NCI-H748 (cell line): ENCODE results near the gene PPP1R12B.
A peak's percentile ranks its signal among the peaks of the same experiment; 100 is the strongest.
"Not testable (repeated sequence)": the region's sequence is repeated elsewhere in the genome, so short reads cannot be mapped to it uniquely, and the experiment has no call there.

ENCODE experiments used
- DNase-seq: peaks from one replicate; lab custom pipeline; 2025; ENCODE audit not compliant: unreplicated experiment; lab: John Stamatoyannopoulos, UW

The PPP1R12B gene

DNA sequence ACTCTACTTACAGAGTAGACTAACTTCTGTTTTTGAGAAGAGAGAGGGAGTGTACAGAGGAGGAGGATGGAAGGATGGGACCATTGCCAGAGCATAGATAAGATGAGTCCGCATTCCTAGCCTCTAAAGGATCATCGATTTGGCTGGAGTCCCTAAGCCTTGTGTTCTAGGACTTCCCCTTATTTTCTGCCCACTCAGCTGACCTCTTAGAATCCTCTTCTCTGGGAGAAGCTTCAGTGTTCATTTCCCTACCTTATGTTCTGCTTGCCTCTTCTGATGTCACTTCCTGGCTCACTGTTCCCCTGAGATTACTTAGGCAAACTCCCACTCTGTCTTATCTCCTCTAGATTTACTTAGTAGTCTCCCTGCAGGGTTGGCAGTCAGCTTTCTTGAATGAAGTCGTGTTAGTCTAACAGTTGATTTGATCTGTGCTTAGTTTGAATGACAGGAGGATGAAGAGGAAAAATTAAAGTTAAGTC lies 205.1 kb downstream of the PPP1R12B start:
- no peak for DNase-seq

DNA sequence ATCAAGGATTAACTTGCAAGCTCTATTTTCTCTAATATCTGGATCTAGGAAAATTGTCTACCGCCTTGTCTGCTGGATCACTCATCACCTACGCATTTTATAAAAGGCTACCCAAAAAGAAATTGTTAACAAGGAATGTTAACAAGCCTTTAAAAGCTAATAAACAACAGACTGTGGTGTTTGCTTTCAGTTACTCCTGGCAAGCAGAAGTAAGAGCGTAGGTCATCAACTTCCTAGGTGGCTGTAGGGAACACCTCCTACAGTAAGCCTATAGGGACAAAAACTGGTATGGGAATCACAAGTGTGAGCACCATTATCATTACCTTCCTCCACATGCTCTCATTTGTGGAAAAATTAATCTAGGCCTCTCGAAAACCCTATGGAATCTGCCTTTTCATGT lies 206.1 kb downstream of the PPP1R12B start:
- DNase-seq = not testable (repeated sequence)

DNA sequence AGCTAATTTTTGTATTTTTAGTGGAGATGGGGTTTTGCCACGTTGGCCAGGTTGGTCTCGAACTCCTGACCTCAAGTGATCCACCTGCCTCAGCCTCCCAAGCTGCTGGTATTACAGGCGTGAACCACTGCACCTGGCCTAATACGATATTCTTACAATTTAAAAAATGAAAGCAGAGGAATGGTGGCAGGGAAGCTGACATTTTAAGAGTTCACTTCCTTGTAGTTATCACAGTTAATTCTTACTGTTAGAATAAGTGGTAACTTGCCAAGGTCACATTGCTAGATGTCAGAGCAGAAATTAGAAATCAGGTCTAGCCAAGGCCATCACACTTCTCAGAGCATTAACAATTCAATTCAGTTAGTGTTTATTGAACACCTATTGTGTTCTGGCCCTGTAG lies 207.5 kb downstream of the PPP1R12B start:
- not testable (repeated sequence) for DNase-seq

DNA sequence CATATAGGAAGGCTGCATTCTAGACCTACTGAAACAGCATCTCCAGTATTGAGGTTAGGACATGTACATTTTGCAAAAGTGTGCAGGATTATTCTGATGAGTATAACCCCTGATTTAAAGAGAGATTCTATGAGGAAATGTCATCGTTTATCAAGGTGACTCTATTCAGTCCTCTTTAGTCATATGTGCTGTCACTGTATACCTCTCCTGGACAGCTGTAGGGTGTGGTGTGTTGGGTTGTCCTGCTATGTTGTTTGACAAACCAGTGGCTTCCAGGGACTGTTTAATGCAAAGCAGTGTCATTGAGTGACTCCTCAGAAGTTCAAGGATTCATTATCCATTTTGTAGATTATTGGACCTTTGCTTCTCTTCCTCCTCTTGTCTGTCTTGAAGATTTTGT lies 209.2 kb downstream of the PPP1R12B start:
- DNase-seq = not testable (repeated sequence)

DNA sequence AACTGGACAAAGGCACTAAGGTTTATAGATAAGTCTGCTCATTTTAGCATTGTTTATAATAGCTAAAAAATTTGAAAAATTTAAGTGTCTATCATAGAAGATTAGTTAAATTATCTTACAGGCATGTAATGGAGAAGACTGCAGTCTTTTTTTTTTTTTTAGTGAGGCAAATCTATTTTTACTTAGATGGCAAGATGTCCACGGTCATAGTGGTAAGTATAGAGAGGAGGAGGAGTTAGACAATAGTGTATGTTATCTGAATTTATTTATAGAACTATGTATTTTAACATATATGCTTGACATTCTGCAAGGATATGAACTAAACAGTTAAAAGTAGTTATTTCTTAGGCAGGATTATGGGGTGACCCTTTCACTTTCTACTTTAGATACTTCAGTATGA lies 212.7 kb downstream of the PPP1R12B start:
- no peak for DNase-seq

DNA sequence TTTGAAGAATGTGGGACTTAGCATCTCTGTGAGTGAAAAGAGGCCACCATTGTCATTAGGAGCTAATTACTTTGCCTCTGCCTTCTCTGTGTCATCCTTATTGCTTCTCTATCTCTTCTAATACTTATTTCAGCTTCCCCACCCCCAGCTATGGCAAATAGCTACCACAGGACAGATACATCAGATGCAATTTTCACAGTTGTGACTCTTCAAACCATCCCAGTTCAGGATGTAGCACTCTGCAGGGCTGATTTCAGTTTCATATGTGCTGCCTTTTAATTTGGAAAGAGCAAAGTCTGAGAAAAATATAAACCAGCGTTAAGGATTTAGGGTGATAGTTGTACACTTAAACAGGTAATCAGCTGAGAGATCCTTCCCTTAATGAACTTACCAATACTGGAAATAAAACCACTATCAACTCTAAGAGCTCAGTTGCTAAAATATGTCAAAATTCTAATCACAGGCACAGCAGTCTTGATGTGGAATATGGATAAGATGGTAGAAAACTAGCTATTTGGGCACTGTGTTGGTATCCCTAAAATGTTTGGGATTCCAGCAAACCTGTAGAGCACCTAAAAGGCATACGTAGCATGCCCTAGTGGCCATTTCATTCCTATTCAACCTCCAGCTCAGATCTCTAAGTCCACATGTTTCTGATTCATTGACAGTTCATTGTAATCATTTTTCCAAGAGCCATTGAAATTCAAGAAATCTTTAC lies 213.4 kb downstream of the PPP1R12B start:
- no peak for DNase-seq

DNA sequence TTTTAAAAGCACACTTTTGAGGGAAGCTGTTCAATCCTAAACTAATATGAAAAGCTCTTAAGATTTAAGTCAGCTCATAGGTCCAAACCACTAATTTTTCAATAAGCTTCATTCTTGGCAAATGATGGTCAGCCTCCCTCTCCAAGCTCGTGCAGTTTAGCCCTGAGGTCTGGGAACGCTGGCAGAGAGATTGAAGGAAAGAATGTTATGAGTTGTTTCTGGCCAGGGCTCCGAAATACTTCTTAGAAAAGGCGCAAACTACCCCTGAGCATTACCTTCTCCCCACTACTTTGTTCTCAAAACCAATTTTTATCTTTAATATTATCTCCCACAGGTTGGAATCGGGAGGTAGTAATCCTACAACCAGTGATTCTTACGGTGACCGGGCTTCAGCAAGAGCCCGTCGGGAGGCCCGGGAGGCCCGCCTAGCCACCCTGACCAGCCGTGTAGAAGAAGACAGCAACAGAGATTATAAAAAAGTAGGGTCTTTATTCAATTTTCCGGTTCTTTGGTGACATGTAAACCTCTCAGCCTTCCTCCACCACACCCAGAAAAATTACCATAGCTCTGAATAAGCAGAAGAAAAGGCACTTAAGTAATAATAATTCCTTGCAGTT lies 214.1 kb downstream of the PPP1R12B start:
- no peak for DNase-seq

DNA sequence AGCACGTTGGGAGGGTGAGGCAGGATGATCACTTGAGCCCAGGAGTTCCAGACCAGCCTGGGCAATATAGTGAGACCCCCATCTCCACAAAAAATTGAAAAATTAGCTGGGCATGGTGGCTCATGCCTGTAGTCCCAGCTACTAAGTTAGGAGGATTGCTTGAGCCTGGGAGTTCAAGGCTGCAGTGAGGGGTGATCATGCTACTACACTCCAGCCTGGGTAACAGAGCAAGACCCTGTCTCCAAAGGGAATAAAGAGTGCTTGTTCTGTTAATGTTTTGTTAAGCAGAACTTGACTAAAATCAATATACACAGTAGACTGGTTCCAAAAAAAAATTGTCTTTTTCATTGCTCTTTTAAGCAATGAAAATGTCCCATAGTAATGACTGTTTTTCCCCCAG lies 215.3 kb downstream of the PPP1R12B start:
- no peak for DNase-seq

DNA sequence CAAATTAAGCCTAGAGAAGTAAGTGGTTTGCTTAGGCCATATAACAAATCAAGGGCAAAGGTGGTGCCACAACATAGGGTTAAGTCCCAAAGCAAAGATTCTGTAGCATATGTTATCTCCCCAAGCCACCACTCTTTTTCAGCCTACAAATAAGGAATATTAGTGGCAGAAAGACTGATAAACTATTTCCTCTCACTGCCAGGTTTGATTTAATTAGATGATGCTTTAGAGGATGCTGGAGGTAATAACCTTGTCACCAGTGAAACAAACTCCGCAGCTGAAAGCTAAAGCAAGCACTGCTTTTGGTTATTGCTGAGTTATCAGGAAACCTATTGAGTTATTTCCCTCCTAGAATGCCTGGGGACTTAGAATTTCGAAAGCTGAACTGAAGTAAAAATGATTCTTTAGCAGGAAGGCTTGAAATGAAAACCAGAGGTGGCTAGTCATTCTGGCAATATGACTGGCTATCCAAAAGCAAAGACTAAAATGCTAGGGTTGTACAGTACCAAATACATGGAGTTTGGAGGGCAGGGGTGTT lies 216.5 kb downstream of the PPP1R12B start:
- no peak for DNase-seq

DNA sequence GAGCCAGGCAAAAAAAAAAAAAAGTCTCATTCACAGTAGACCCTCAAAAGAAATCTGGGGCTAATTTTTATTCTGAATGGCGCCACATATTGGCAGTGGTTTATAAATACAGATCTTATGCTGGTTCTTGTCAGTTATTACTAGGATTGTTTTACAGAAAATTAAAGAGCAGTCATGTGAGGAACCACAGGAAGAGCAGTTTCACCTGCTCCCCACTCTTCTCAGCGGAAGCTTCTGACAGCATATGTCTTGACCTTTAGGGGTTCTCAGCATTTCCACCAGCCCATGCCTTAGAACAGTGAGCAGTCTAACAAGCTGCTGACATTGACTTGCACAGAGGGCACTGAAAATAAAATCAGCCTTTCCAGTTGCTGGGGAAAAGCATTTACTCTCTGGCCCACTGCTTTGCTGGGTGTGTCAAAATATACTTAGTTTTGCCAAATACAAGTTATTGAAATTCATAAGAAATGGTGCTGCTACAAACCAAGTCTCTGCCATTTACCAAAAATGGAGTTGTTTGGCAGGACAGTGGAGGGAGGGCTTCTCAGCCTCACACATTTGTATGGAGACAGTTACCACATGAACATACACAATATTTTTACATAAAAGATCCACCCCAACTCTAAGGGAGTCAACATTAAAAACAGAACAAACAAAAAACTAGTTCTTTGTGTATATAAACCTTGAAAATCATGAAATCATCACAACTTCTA lies 217.5 kb downstream of the PPP1R12B start:
- DNase-seq = no peak

DNA sequence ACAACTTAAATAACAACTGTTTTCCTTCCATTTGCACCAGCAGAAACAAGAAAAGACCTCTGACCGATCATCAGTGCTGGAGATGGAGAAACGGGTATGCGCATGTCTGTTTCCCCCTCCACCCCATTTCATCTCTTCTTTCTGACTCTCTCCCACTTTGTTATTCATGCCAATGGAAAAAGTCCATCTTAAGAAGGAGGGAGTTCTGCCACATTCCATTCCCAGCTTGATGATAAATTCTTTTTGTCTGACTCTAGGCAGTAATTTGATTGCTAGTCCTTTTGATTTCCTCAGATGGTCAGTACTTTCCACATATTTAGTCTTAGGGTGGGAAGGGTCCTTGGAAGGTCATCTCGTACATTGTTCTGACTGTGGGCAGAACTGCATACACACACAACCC lies 219.2 kb downstream of the PPP1R12B start:
- no peak for DNase-seq

DNA sequence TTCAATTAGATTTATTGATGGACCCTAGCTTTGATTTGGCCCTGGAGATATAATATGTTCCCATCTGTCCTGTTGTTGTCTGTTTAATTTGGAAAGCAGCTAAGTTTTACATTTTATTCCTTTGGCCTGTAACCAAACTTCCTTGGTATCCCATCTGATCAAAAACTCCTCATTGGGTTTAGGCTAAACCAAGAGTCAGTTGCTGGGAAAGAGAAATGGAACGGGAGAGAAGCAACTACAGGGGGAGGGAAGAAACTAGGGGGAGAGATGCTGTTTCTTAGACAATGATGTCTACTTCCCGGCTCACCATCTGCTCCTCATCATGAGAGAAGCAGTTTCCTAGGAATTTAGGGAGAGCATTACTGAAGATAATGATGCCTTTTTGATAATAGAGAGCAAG lies 219.9 kb downstream of the PPP1R12B start:
- no peak for DNase-seq

DNA sequence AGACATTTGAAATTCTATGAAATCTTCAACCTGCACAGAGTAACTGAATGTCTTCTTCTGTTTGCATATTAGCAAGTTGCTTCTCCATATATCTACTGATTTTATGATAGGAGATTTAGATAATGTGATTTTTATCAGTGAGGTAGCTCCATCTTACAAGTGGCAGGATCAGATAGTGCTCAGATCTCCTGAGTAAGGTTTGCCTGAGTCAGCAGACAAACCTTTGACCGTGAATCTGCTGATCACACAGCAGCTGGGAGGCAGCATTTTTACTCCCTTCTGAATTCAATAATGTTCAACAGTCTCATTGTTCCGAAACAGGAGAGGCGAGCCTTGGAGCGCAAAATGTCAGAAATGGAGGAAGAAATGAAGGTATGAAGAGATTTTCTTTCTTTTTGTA lies 220.3 kb downstream of the PPP1R12B start:
- no peak for DNase-seq

DNA sequence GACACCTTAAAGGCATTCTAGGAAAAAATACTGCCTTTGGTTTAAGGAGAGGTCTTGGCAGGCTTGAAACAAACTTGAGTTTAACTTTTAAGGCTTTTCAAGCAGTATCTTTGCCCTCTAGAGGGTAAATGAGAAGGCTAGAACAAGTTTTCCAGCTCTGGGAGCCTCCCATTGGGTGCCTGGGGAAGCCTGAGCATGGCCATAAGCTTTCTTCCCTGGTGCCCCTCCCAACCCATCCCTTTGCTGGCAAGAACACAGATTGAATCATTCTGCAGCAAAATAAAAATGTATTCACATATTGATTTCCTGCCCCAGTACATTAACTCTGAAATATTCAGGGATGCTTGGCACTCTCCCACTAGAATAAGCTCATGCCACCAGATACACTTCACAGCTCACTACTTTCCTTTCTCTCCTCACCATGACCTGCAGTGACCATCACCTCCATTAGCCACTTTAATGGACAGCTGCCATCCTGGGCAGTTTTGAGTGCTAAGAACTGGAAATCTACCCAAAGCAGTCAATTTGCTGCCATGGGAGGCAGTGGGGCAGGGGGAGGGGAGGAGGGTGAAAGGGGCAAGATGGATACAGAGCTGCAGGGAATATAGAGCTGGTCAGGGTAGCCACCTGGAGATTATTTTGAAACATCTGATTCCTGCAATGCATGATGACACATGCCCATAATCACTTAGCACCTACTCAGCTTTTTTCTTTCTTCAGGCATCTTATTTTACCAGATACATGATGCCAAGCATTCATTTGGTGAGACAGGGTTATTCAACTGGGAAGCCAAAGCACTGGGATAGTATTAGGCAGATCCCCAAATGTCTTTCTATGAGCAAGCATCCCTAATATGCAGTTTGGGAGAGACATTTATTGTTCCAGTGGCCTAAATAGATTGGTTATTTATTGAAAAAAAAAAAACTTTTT lies 221.2 kb downstream of the PPP1R12B start:
- DNase-seq = no peak

DNA sequence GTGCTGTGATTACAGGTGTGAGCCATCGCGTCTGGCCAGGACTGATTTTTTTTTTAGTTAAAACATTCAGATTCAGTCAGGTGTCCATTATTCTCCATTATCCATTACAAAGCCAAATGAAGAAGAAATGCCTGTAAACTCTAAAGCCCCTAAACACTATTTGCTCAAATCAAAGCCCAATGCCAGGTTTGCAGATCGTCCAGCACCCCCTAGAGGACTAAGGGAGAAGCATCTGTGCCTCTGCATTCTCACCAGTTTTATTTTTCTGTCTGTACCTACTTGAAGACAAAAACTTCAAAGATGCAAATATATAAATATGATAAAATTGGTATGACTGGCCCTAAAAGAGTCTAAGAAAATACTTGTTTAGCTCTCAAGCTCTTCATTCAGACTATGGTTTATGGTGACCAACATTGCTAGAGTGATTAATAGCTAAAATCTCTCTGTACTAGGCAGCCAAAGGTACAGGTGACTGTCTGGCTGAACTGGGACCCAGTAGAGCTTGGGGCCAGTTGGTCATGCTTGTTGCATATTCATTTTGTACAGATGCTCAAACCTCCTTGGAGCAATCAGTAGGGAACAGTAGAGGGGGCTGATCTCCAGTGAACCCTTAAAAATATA lies 223.3 kb downstream of the PPP1R12B start:
- peak; percentile 13 for DNase-seq

DNA sequence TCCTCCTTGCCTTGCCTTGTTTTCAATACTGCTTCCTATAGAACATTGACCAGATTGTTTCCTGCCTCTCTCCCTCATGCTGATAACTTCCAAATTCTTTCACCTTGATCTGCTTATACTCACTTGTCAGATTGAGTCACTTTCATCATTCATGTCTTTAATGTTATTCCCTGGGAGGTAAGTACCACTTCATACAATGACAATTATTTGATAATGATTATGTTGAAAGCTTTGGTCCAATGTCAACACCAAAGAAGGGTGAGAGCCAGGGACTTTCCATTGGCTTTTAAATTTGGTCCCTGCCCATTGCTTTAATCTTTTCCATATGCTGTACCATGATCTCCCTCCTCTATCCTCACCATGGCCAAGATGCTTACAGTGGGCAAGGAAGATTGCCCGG lies 224.4 kb downstream of the PPP1R12B start:
- no peak for DNase-seq

DNA sequence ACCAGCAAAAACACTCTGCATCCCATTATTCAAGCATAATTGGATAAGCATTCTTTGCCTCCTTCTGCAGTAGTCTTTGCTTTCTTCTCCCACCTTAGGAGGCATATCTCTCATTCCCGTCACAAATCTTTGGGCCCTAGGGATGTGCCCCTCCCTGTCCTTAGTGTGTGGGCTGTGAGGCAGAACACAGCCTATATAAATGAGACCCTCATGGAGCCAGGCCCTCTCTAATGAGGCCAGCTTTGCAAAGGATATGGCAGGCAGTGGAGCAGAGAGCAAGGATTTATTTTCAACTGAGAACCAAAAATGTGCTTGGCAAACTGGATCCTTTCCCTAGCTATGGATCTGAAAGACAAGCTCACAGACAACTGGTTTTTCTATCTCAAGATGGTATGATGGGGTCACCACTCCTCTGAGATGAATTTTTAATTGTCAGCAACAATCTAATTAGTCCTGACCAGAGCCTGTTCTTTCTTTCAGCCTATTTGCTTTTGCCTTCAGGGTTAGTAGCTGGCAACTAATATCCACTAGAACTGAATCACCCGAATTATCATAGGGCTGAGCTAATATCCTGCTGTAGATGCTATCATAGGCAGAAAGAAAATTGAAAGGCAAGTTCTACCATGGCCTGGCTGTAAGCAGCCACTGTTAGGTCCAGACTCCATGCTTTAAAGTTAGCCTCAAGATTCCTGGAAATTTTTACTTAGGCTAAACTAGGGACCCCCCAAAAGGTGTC lies 227.6 kb downstream of the PPP1R12B start:
- no peak for DNase-seq

DNA sequence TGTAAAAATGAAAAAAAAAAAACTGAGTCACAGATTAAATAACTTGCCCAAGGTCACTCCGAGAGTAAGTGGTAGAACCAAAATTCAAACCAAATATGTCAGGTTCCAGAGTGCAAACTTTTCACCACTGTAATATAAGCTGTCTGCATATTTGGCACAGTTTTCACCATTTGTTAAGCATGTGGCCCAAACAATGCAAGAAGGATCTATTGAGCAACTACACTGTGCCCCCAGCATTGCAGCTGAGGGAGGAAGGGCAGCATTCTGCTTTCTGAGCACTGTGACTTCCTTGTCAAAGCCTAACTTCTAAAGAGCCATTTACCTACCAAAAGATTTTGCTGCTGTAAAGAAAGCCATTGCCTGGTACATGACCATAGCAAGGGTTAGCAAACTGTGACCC lies 228.3 kb downstream of the PPP1R12B start:
- DNase-seq = no peak

DNA sequence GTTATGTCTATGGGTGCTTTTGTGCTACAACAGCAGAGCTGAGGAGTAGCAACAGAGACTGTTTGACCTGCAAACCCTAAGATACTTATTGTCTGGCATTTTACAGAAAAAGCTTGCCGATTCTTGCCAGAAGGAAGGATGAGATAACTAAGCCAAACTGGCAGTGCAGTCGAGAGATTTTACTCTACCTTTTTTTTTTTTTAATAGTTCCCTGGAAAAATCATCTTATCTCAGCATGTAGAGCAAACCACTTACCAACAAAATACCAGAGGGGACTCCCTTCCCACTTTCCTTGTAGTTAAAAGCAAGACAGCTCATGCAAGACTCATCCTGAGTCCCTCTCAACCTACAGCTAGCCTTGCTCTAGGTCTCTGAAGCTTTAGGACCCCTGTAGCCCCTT lies 228.9 kb downstream of the PPP1R12B start:
- no peak for DNase-seq
